EH (cell line): ENCODE data around the gene IL7R.
"Not testable (repeated sequence)": the region's sequence is repeated elsewhere in the genome, so short reads cannot be mapped to it uniquely, and the experiment has no call there.

Source experiments
- DNase-seq: peaks from one replicate; pipeline ENCODE4 v3.0.0-alpha.2; 2015; ENCODE audit warnings: low read depth

IL7R gene

DNA sequence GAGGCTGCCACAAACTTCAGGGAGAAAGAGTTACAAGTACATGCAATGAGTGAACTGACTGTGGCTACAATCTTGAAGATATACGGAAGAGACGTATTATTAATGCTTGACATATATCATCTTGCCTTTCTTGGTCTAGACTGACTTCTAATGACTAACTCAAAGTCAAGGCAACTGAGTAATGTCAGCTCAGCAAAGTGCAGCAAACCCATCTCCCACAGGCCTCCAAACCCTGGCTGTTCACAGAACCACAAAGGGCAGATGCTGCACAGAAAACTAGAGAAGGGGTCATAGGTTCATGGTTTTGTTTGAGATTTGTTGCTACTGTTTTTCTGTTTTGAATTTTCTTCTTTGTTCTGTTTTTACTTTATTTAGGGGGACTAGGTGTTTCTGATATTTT, 21.0 kb downstream of the IL7R start:
- no peak for DNase-seq

- no peak for DNase-seq
Measured at GRCh38 chr5:35878079-35878478, 21.4 kb downstream of the IL7R start.

GRCh38 chr5:35879096-35879495, 22.4 kb downstream of the IL7R start:
- no peak for DNase-seq

GRCh38 chr5:35879649-35880048, 23.0 kb downstream of the IL7R start:
- no peak for DNase-seq

- DNase-seq, result no peak
Measured at GRCh38 chr5:35880156-35880555, 23.5 kb downstream of the IL7R start.

DNA sequence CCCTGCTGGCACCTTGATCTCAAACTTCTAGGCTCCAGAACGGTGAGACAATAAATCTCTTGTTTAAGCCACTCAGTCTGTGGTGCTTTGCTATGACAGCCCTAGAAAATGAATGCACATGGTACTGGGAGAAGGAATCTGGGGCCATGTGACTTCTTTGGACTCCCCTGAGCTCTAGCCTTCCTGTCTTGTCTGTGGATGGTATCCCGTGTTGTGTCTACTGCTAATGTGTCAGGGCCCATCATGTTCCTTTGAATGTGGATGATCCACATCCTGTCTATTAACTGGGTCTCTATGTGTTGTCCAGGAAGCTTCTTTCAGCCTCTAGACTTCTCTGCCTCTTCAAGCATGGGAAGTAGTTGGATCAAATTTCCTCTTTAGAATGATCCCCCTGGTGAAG, 25.1 kb downstream of the IL7R start:
- DNase-seq, result no peak

DNA sequence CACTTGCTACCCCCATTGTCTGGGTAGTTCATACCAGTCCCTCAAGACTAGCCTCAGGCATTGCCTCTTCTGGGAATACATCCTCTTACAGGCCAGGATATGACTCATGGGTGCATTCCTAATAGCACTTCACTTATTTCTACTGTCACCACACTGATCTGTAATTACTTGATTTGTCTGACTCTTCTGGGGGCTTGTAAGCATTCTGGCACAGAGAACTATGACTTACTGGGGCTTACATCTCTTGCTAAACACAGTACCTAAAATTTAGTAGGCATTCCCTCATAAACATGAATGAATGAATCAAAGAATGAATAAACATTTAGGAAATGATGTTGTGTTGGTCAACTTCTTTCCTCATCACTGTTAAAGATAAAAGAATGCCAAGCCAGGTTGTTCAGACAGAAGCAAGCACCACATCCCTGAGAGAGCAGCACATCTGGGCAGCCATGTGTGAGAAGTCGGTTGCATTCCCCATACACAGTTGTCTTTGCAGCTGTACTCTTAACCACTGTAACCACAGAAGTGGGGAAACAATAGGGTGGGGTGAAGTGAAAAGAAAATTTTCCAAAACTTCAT, 27.6 kb downstream of the IL7R start:
- peak; percentile 97 for DNase-seq

- DNase-seq, result no peak
Measured at GRCh38 chr5:35884773-35885172, 28.1 kb downstream of the IL7R start.

- DNase-seq, result no peak
Measured at GRCh38 chr5:35886381-35886780, 29.7 kb downstream of the IL7R start.

DNA sequence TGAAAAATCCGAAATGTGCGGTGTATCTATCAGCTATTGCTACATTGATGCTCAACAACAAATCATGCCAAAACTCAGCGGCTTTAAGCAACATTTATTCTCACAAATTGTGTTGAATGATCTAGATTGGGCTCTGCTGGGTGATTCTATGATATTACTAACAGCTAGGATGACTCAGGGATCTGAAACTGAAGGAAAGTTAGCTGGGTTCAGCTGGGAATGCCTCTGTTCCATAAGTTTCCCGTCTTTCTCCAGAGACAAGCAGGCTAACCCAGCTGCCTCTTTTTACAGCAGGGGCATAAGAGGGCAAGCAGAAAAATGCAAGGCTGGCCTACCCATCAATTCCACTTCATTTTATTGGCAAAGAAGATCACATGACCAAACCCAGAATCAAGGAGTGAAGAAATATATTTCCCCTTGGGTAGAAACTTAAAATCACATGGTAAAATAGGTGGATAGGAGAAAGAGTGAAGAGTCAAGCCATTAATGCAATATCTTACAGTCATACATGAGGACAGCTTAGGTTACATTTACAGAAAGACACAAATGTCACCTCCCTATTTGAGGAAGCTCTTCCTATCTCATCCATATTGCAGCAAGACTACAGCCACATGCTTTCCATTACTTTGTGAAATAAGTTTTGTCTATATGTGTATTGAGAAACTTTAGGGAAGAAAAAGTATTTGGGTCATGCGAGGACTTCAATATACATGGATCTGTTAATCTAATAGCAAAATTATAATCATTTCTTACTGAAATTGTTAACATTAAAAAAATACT, 30.8 kb downstream of the IL7R start:
- DNase-seq, result peak; percentile 34

DNA sequence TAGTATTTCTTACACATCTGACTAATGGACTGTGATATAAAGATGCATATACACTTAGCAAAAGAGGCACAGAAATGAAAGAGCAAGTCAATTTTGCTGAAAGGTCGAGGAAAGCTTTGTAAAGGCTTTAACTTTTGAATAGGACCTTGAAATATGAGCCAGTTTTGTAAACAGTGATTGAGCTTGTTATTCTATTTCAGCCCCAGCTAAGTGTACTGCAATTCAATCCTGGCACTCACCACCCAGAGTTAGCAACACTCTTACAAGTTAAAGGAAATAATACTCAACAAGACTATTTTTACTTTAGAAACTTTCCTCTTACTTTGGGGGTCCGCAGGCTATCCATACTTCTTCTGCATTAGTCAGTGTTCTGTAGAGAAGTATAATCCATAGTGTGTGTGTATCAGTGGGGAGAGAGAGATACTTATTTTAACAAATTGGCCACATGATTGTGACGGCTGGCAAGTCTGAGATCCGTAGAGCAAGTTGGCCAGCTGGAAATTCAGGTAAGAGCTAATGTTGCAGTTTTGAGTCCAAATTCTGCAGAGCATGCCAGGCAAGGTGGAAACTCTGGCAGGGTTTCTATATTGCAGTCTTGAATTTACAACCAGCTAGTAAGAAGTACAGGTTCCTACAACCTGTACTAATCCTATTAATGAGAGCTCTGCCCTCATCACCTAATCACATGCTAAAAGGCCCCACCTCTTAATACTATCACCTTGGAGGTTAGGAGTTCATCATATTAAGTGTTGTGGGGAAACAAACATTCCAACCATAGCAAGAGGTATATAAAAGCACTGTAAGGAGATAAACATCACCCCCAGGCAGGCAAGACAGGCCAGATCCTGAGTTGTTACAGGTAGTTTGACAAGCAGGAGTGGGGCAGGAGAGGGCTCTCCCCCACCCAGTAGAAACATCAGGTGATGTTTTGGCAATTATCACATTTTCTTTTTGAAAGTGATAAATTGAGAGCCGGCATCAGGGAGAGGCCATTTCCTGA, 33.6 kb downstream of the IL7R start:
- DNase-seq, result no peak

DNA sequence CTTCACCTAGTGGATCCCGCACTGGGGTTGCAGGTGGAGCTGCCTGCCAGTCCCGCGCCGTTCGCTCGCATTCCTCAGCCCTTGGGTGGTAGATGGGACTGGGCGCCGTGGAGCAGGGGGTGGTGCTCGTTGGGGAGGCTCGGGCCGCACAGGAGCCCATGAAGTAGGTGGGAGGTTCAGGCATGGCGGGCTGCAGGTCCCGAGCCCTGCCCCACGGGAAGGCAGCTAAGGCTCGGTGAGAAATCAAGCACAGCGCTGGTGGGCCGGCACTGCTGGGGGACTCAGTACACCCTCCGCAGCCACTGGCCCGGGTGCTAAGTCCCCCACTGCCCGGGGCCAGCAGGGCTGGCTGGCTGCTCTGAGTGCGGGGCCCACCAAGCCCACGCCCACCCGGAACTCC, 36.1 kb downstream of the IL7R start:
- not testable (repeated sequence) for DNase-seq

- DNase-seq, result no peak
Measured at GRCh38 chr5:35894131-35894530, 37.4 kb downstream of the IL7R start.

DNA sequence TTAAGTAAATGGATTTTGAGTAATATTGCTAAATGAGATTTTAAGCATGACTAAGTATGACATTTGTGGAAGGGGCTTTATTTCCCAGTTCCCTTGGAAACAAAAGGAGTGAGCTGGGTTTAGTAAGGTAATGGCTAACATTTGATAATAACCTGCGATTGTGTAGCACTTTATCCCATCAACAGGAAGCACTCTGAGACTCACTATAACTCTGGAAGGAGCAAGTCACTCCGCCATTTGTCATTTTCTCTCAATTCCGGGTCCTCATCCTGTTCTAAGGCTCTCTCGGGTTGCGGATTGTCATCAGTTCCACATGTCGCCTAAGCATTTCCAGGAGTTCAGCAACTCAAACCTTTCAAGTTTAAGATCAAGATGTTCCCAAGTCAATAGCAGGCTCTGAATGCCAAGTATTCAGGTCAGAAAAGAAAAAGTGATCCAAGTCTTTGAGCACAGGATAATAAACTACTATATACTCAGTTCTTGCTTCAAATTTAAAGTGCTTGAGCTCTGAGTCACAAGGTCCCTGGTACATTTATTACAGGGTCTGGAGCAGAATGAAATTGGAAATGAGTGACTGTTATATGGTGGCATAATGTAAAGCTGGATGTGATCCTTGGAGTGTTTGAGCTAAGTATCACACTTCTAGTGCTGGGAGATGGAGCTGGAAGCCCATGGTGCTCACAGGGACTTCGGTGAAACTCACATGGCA, 42.4 kb downstream of the IL7R start:
- DNase-seq, result peak; percentile 47

DNA sequence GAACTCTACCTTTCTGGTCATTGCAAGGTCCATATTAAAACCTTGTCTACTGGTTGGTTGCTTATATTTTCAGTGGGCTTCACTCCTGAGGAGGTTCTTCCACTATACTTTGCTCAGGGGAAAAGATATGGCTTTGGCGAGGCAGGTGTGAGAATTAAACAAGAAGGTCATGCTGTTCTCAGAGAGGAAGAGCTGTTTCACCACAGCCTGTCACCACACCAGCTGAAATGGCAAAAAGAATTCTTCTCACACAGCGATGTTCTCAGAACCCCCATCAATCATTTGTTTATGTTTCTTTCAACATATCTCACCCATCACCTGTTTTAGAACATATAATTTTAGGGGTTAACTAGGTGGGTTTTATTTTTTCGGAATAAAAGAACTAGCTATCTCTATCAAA, 43.1 kb downstream of the IL7R start:
- DNase-seq, result no peak

- no peak for DNase-seq
Measured at GRCh38 chr5:35900972-35901695, 44.4 kb downstream of the IL7R start.

DNA sequence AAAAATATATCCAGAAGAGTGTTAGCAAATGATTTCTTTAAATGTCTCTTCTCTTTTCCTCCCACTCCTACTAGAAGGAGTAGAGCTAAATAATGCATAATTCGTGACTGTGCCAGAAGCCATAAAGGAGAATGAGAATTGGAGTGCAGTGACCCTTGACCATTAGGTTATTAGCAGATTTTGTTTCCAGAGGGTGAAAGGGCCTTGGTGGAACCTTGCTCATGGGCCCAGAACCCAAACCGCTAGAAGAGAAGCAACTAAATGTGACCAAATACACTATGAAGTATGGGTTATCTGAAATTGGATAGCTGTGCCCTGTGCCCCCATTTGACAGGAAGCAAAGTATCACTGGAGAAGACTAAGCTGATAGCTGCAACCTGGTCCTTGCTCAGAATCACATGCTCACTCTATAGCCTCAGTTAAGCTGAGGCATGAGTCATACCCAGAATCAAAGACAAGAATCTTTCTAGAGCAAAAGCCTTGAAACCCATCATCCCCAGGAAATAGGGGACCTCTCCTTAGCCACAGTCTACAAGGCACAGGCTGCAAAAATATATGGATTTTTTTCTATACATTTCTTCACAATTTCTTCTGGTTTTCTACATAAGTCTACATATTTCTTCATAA, 45.5 kb downstream of the IL7R start:
- peak; percentile 60 for DNase-seq

- no peak for DNase-seq
Measured at GRCh38 chr5:35903631-35904203, 47.0 kb downstream of the IL7R start.

GRCh38 chr5:35904443-35905132, 47.9 kb downstream of the IL7R start:
- DNase-seq, result no peak

- no peak for DNase-seq
Measured at GRCh38 chr5:35908228-35908627, 51.5 kb downstream of the IL7R start.
